Fibroblast of skin of back (primary cell): ENCODE data around the gene CPEB4.

Experiments used
- DNase-seq: peaks from one replicate; pipeline ENCODE4 v3.0.0-alpha.2; 2013

The CPEB4 gene

GRCh38 chr5:173944511-173944910 is 56.4 kb downstream of the CPEB4 start:
- DNase-seq = no peak

- no peak for DNase-seq
These were observed 57.0 kb downstream of the CPEB4 start for GRCh38 chr5:173945160-173945559.

- no peak for DNase-seq
These were observed 58.2 kb downstream of the CPEB4 start for GRCh38 chr5:173946323-173946722.

GRCh38 chr5:173950829-173951228 is 62.7 kb downstream of the CPEB4 start:
- DNase-seq = no peak

- no peak for DNase-seq
These were observed 65.5 kb downstream of the CPEB4 start for GRCh38 chr5:173953528-173954090.

GRCh38 chr5:173954671-173955521 is 66.7 kb downstream of the CPEB4 start:
- peak; percentile 38 for DNase-seq

GRCh38 chr5:173960986-173961385 is 72.8 kb downstream of the CPEB4 start:
- no peak for DNase-seq

- no peak for DNase-seq
These were observed 73.3 kb downstream of the CPEB4 start for GRCh38 chr5:173961418-173961817.

- no peak for DNase-seq
These were observed 74.4 kb downstream of the CPEB4 start for GRCh38 chr5:173962436-173962972.

GRCh38 chr5:173963182-173963838 is 75.2 kb downstream of the CPEB4 start:
- peak; percentile 67 for DNase-seq

GRCh38 chr5:173963867-173964441 is 75.8 kb downstream of the CPEB4 start:
- DNase-seq = no peak

GRCh38 chr5:173964506-173964905 is 76.4 kb downstream of the CPEB4 start:
- DNase-seq = no peak

GRCh38 chr5:173967241-173967640 is 79.1 kb downstream of the CPEB4 start:
- no peak for DNase-seq

GRCh38 chr5:173968154-173968797 is 80.1 kb downstream of the CPEB4 start:
- no peak for DNase-seq

- DNase-seq = peak; percentile 63
These were observed 81.3 kb downstream of the CPEB4 start for GRCh38 chr5:173969167-173970049.

GRCh38 chr5:173970878-173971650 is 82.9 kb downstream of the CPEB4 start:
- no peak for DNase-seq

- DNase-seq = no peak
These were observed 83.7 kb downstream of the CPEB4 start for GRCh38 chr5:173971681-173972345.

- no peak for DNase-seq
These were observed 84.4 kb downstream of the CPEB4 start for GRCh38 chr5:173972607-173972924.

GRCh38 chr5:173972925-173973615 is 84.9 kb downstream of the CPEB4 start:
- peak; percentile 79 for DNase-seq

- no peak for DNase-seq
These were observed 85.4 kb downstream of the CPEB4 start for GRCh38 chr5:173973616-173973969.
